ENCODE results near the gene SLC18B1.

The SLC18B1 gene

GRCh38 chr6:132798869-132799538, 567 bp upstream of the SLC18B1 start:
- peak overlapping the region; percentile 77 for H3K4me3 ChIP-seq (ENCODE audit: low read length)
- TF ChIP-seq CTCF (conservative IDR thresholded peaks at IDR 0.05; ENCODE audit: low read depth, low read length), result peak; percentile 94
- no peak for DNase-seq (ENCODE audit: low read depth)

- no peak for DNase-seq (ENCODE audit: low read depth)
- no peak for TF ChIP-seq CTCF (conservative IDR thresholded peaks at IDR 0.05; ENCODE audit: low read depth, low read length)
- H3K4me3 ChIP-seq (ENCODE audit: low read length), result no peak overlapping the region
Measured at GRCh38 chr6:132795461-132795860, 3.0 kb downstream of the SLC18B1 start.

GRCh38 chr6:132792510-132792909, 5.9 kb downstream of the SLC18B1 start:
- TF ChIP-seq CTCF (conservative IDR thresholded peaks at IDR 0.05; ENCODE audit: low read depth, low read length), result no peak
- H3K4me3 ChIP-seq (ENCODE audit: low read length), result no peak overlapping the region
- no peak for DNase-seq (ENCODE audit: low read depth)

GRCh38 chr6:132790450-132790849, 8.0 kb downstream of the SLC18B1 start:
- no peak for DNase-seq (ENCODE audit: low read depth)
- H3K4me3 ChIP-seq (ENCODE audit: low read length), result no peak overlapping the region
- no peak for TF ChIP-seq CTCF (conservative IDR thresholded peaks at IDR 0.05; ENCODE audit: low read depth, low read length)

- no peak for TF ChIP-seq CTCF (conservative IDR thresholded peaks at IDR 0.05; ENCODE audit: low read depth, low read length)
- DNase-seq (ENCODE audit: low read depth), result no peak
- H3K4me3 ChIP-seq (ENCODE audit: low read length), result no peak overlapping the region
Measured at GRCh38 chr6:132789396-132789776, 9.1 kb downstream of the SLC18B1 start.

- H3K4me3 ChIP-seq (ENCODE audit: low read length), result no peak overlapping the region
- DNase-seq (ENCODE audit: low read depth), result no peak
- no peak for TF ChIP-seq CTCF (conservative IDR thresholded peaks at IDR 0.05; ENCODE audit: low read depth, low read length)
Measured at GRCh38 chr6:132788658-132789395, 9.6 kb downstream of the SLC18B1 start.

GRCh38 chr6:132785936-132786335, 12.5 kb downstream of the SLC18B1 start:
- H3K4me3 ChIP-seq (ENCODE audit: low read length), result no peak overlapping the region
- DNase-seq (ENCODE audit: low read depth), result no peak
- no peak for TF ChIP-seq CTCF (conservative IDR thresholded peaks at IDR 0.05; ENCODE audit: low read depth, low read length)

Data from retinal pigment epithelial cell (primary cell).